ENCODE results near the gene AKAP6. TPM values are rescaled to one million over a fixed set of nuclear protein-coding genes. Genes with fewer than 3 reads are reported as not detected.

Gene AKAP6
- total RNA-seq, 2 experiments from 2014 or later = 0.13 to 0.72 TPM

DNA sequence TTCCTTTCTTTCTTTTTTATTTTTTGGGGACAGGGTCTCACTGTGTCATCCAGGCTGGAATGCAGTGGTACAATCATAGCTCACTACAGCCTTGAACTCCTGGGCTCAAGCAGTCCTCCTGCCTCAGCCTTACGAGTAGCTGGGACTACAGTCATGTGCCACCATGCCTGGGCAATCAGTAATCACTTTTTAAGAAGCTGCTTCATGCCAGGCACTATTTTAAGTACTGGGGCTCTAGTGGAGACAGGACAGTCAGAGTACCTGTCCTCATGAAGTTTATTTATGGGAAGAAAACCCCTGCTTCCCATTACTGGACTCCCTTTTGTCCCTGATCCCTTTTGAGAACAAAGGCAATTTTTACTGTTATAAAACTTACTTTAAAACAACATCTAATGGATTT lies 485.6 kb downstream of the AKAP6 start:
- TF ChIP-seq, protein P1, sequence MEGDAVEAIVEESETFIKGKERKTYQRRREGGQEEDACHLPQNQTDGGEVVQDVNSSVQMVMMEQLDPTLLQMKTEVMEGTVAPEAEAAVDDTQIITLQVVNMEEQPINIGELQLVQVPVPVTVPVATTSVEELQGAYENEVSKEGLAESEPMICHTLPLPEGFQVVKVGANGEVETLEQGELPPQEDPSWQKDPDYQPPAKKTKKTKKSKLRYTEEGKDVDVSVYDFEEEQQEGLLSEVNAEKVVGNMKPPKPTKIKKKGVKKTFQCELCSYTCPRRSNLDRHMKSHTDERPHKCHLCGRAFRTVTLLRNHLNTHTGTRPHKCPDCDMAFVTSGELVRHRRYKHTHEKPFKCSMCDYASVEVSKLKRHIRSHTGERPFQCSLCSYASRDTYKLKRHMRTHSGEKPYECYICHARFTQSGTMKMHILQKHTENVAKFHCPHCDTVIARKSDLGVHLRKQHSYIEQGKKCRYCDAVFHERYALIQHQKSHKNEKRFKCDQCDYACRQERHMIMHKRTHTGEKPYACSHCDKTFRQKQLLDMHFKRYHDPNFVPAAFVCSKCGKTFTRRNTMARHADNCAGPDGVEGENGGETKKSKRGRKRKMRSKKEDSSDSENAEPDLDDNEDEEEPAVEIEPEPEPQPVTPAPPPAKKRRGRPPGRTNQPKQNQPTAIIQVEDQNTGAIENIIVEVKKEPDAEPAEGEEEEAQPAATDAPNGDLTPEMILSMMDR (conservative IDR thresholded peaks at IDR 0.05; ENCODE audit: low read length) = no peak
- TF ChIP-seq EZH2phosphoT487 (IDR thresholded peaks at IDR 0.05; ENCODE audit: borderline replicate concordance, low read depth, low read length) = no peak
- Histone ChIP-seq H2AFZ (ENCODE audit: low read length) (no peak overlapping the region), H3K79me2 (ENCODE audit: insufficient read depth, low read depth, low read length) (no peaks in the 10 kb centered on the region), H3K9me2 (ENCODE audit: insufficient read depth, low read length) (no peaks in the 10 kb centered on the region), H3K36me3 (ENCODE audit: insufficient read depth, low read length) (no peaks in the 10 kb centered on the region), H4K20me1 (ENCODE audit: insufficient read depth, low read length) (no peaks in the 10 kb centered on the region), H3K4me3 (ENCODE audit: low read depth, low read length, poor library complexity, severe bottlenecking) (no peak overlapping the region), H3K9me3 (ENCODE audit: low read length) (no peaks in the 10 kb centered on the region), H3K4me1 (ENCODE audit: insufficient read depth, low read length, poor library complexity, severe bottlenecking) (no peaks in the 10 kb centered on the region), H3K27ac (ENCODE audit: low read depth, low read length, poor library complexity, severe bottlenecking) (no peak overlapping the region), H3K4me2 (ENCODE audit: low read length) (no peak overlapping the region)
- DNase-seq (ENCODE audit: low spot score) = no peak
- intact Hi-C loops (cut with micrococcal nuclease; ENCODE audit: unreplicated experiment) = no loop called here
- POLR2A ChIA-PET = no interaction called here
- CTCF ChIA-PET (ENCODE audit: unreplicated experiment) = no interaction called here
- no TSS peak for BruUV-seq (replicated peaks)

DNA sequence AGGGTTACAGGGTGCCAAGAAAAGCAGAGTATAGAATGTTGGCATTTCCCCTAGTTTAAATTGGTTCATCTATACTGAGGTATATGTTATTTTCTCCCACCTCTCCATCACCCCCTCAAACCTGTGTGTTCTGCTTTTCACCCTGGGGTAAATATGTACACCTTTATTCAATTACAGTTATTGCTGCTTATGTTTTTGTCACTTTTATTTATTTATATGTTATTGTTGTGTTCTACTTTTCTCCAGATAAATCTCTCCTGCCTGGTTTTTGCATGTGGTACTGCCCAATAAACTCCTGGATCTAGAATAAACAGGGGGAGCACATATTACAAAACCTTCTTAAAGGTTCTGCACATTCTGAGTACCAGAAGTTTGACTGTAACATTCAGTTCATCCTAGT lies 487.5 kb downstream of the AKAP6 start:
- Histone ChIP-seq H3K4me1 (ENCODE audit: insufficient read depth, low read length, poor library complexity, severe bottlenecking) (no peaks in the 10 kb centered on the region), H3K4me2 (ENCODE audit: low read length) (no peak overlapping the region), H3K79me2 (ENCODE audit: insufficient read depth, low read depth, low read length) (no peaks in the 10 kb centered on the region), H3K4me3 (ENCODE audit: low read depth, low read length, poor library complexity, severe bottlenecking) (no peak overlapping the region), H4K20me1 (ENCODE audit: insufficient read depth, low read length) (no peaks in the 10 kb centered on the region), H3K27ac (ENCODE audit: low read depth, low read length, poor library complexity, severe bottlenecking) (no peak overlapping the region), H3K9me3 (ENCODE audit: low read length) (no peaks in the 10 kb centered on the region), H2AFZ (ENCODE audit: low read length) (no peak overlapping the region), H3K36me3 (ENCODE audit: insufficient read depth, low read length) (no peaks in the 10 kb centered on the region), H3K9me2 (ENCODE audit: insufficient read depth, low read length) (no peaks in the 10 kb centered on the region)
- no TSS peak for BruUV-seq (replicated peaks)
- CTCF ChIA-PET (ENCODE audit: unreplicated experiment) = no interaction called here
- DNase-seq (ENCODE audit: low spot score) = no peak
- TF ChIP-seq, protein P1 (conservative IDR thresholded peaks at IDR 0.05; ENCODE audit: low read length) = no peak
- no peak for TF ChIP-seq EZH2phosphoT487 (IDR thresholded peaks at IDR 0.05; ENCODE audit: borderline replicate concordance, low read depth, low read length)
- POLR2A ChIA-PET = no interaction called here
- intact Hi-C loops (cut with micrococcal nuclease; ENCODE audit: unreplicated experiment) = no loop called here

DNA sequence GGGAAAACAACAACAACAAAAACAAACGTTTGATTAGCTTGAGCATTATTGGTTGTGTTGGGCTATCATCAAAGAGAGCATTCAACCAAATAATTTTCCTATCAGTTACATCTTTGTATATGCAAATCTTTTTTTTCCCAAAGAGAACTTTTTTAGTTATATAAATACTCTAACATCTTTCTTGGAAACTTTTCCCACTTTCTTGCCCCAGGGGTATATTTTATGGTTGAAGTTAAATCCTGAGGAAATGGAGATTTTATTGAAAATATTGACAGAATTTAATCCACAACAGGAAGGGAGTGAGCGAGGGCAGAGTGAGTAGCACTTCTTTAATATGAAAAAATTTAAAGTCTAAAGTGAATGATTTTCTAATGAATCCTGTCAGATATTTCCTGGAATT lies 488.7 kb downstream of the AKAP6 start:
- CTCF ChIA-PET (ENCODE audit: unreplicated experiment) = no interaction called here
- no TSS peak for BruUV-seq (replicated peaks)

More for the DNA sequence above, 488.7 kb downstream of the AKAP6 start:
- Histone ChIP-seq H3K4me3 (ENCODE audit: low read depth, low read length, poor library complexity, severe bottlenecking) (no peak overlapping the region), H4K20me1 (ENCODE audit: insufficient read depth, low read length) (no peaks in the 10 kb centered on the region), H3K9me3 (ENCODE audit: low read length) (no peaks in the 10 kb centered on the region), H2AFZ (ENCODE audit: low read length) (no peak overlapping the region), H3K4me2 (ENCODE audit: low read length) (no peak overlapping the region), H3K36me3 (ENCODE audit: insufficient read depth, low read length) (no peaks in the 10 kb centered on the region), H3K9me2 (ENCODE audit: insufficient read depth, low read length) (no peaks in the 10 kb centered on the region), H3K27ac (ENCODE audit: low read depth, low read length, poor library complexity, severe bottlenecking) (no peak overlapping the region), H3K4me1 (ENCODE audit: insufficient read depth, low read length, poor library complexity, severe bottlenecking) (no peaks in the 10 kb centered on the region), H3K79me2 (ENCODE audit: insufficient read depth, low read depth, low read length) (no peaks in the 10 kb centered on the region)
- intact Hi-C loops (cut with micrococcal nuclease; ENCODE audit: unreplicated experiment) = no loop called here
- no peak for DNase-seq (ENCODE audit: low spot score)
- POLR2A ChIA-PET = interaction anchor here (0.7 kb wide), 1 partner anchor 1057 kb away, joined by 4 read pairs; no protein-coding TSS in a partner anchor
- no peak for TF ChIP-seq EZH2phosphoT487 (IDR thresholded peaks at IDR 0.05; ENCODE audit: borderline replicate concordance, low read depth, low read length)
- TF ChIP-seq, protein P1 (conservative IDR thresholded peaks at IDR 0.05; ENCODE audit: low read length) = no peak

Data from OCI-LY7 (cell line).